ENCODE results near the gene POLR3B. TPM values are rescaled to one million over a fixed set of nuclear protein-coding genes. Genes with fewer than 3 reads are reported as not detected.

Gene POLR3B
- total RNA-seq, 2 experiments from 2014 or later: 2.5 to 2.6 TPM

GRCh38 chr12:106341086-106341877 is 16.3 kb upstream of the POLR3B start:
- H3K4me3 Mint-ChIP-seq: no peak overlapping the region
- TF ChIP-seq, protein P1, sequence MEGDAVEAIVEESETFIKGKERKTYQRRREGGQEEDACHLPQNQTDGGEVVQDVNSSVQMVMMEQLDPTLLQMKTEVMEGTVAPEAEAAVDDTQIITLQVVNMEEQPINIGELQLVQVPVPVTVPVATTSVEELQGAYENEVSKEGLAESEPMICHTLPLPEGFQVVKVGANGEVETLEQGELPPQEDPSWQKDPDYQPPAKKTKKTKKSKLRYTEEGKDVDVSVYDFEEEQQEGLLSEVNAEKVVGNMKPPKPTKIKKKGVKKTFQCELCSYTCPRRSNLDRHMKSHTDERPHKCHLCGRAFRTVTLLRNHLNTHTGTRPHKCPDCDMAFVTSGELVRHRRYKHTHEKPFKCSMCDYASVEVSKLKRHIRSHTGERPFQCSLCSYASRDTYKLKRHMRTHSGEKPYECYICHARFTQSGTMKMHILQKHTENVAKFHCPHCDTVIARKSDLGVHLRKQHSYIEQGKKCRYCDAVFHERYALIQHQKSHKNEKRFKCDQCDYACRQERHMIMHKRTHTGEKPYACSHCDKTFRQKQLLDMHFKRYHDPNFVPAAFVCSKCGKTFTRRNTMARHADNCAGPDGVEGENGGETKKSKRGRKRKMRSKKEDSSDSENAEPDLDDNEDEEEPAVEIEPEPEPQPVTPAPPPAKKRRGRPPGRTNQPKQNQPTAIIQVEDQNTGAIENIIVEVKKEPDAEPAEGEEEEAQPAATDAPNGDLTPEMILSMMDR (IDR thresholded peaks at IDR 0.05): no peak
- H3K27ac ChIP-seq (ENCODE audit: low read depth in 1 of 2, low read length in 2 of 2): no peak overlapping the region
- intact Hi-C loops (cut with DNase I, micrococcal nuclease): no loop called here
- no peaks in the 10 kb centered on the region for H3K4me1 ChIP-seq (ENCODE audit: insufficient read depth, low read length)
- DNase-seq (no peak), ATAC-seq (ENCODE audit: poor library complexity) (no peak)
- H3K27me3 ChIP-seq (ENCODE audit: control insufficient read depth in 1 of 2, insufficient read depth in 2 of 2, low read length in 2 of 2): no peaks in the 10 kb centered on the region
- H3K9me3 Mint-ChIP-seq: no peaks in the 10 kb centered on the region
- peak overlapping the region; percentile 70 for H3K27ac Mint-ChIP-seq
- ChIA-PET POLR2A (interaction anchor here (0.6 kb wide), 1 partner anchor 29 kb away, joined by 4 read pairs; no protein-coding TSS in a partner anchor), CTCF (no interaction called here)
- H3K4me1 Mint-ChIP-seq (ENCODE audit: low read depth): peaks cover 13% of the 10 kb centered on the region
- no peaks in the 10 kb centered on the region for H3K27me3 Mint-ChIP-seq
- H3K9me3 ChIP-seq (ENCODE audit: control insufficient read depth in 1 of 2, insufficient read depth in 1 of 2, low read length in 2 of 2): no peaks in the 10 kb centered on the region
- peaks cover 100% of the 10 kb centered on the region for H3K36me3 Mint-ChIP-seq (ENCODE audit: low read depth)
- peaks cover 75% of the 10 kb centered on the region for H3K36me3 ChIP-seq (ENCODE audit: insufficient read depth, low read length)
- no peak overlapping the region for H3K4me3 ChIP-seq (ENCODE audit: low read length)

GRCh38 chr12:106342397-106343213 is 14.9 kb upstream of the POLR3B start:
- ChIA-PET POLR2A (interaction anchor here (1.6 kb wide), 1 partner anchor 15 kb away, joined by 5 read pairs; the partner anchor contains the start of gene POLR3B), CTCF (no interaction called here)
- DNase-seq (no peak), ATAC-seq (ENCODE audit: poor library complexity) (no peak)
- Mint-ChIP-seq H3K9me3 (no peaks in the 10 kb centered on the region), H3K36me3 (ENCODE audit: low read depth) (peaks cover 98% of the 10 kb centered on the region), H3K27me3 (no peaks in the 10 kb centered on the region), H3K27ac (peak overlapping the region; percentile 70), H3K4me3 (no peak overlapping the region), H3K4me1 (ENCODE audit: low read depth) (peaks cover 8% of the 10 kb centered on the region)
- Histone ChIP-seq H3K4me1 (ENCODE audit: insufficient read depth, low read length) (no peaks in the 10 kb centered on the region), H3K27ac (ENCODE audit: low read depth in 1 of 2, low read length in 2 of 2) (no peak overlapping the region), H3K4me3 (ENCODE audit: low read length) (no peak overlapping the region), H3K36me3 (ENCODE audit: insufficient read depth, low read length) (peaks cover 72% of the 10 kb centered on the region), H3K27me3 (ENCODE audit: control insufficient read depth in 1 of 2, insufficient read depth in 2 of 2, low read length in 2 of 2) (no peaks in the 10 kb centered on the region), H3K9me3 (ENCODE audit: control insufficient read depth in 1 of 2, insufficient read depth in 1 of 2, low read length in 2 of 2) (no peaks in the 10 kb centered on the region)
- intact Hi-C loops (cut with DNase I, micrococcal nuclease): no loop called here
- TF ChIP-seq, protein P1 (IDR thresholded peaks at IDR 0.05): no peak

DNA sequence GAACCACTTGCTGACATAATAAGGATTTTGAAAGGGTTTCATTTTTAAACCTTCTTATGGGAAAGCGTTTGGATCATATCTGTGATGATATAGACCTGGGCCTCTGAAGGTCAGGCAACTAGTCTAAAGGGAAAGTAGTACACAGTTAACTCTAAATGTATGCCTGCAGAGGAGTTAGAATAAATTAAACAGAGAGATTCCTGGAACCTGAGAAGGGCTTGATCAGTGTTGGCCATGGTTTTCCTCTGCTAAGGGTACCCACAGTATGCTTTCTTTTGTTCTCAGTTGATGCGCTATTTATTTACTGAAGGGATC is 14.4 kb upstream of the POLR3B start:
- Histone ChIP-seq H3K36me3 (ENCODE audit: insufficient read depth, low read length) (peaks cover 69% of the 10 kb centered on the region), H3K9me3 (ENCODE audit: control insufficient read depth in 1 of 2, insufficient read depth in 1 of 2, low read length in 2 of 2) (no peaks in the 10 kb centered on the region), H3K27me3 (ENCODE audit: control insufficient read depth in 1 of 2, insufficient read depth in 2 of 2, low read length in 2 of 2) (no peaks in the 10 kb centered on the region), H3K4me3 (ENCODE audit: low read length) (no peak overlapping the region), H3K27ac (ENCODE audit: low read depth in 1 of 2, low read length in 2 of 2) (no peak overlapping the region), H3K4me1 (ENCODE audit: insufficient read depth, low read length) (no peaks in the 10 kb centered on the region)
- Mint-ChIP-seq H3K4me3 (no peak overlapping the region), H3K27me3 (no peaks in the 10 kb centered on the region), H3K4me1 (ENCODE audit: low read depth) (peaks cover 6% of the 10 kb centered on the region), H3K9me3 (no peaks in the 10 kb centered on the region), H3K36me3 (ENCODE audit: low read depth) (peaks cover 95% of the 10 kb centered on the region), H3K27ac (no peak overlapping the region)
- ChIA-PET CTCF (no interaction called here), POLR2A (interaction anchor here (1.6 kb wide), 1 partner anchor 14 kb away, joined by 5 read pairs; the partner anchor contains the start of gene POLR3B)
- ATAC-seq (ENCODE audit: poor library complexity) (no peak), DNase-seq (no peak)
- intact Hi-C loops (cut with DNase I, micrococcal nuclease): no loop called here
- TF ChIP-seq, protein P1 (IDR thresholded peaks at IDR 0.05): no peak
